Measurements from ENCODE around the gene ENOX1.

Gene ENOX1

GRCh38 chr13:43515531-43515930 is 271.2 kb downstream of the ENOX1 start:
- H3K27ac ChIP-seq = no peak overlapping the region
- no peak for TF ChIP-seq CTCF (IDR thresholded peaks at IDR 0.05)
- TF ChIP-seq ZFX (IDR thresholded peaks at IDR 0.05; ENCODE audit: borderline replicate concordance) = no peak

- H3K27ac ChIP-seq = no peak overlapping the region
- TF ChIP-seq ZFX (IDR thresholded peaks at IDR 0.05; ENCODE audit: borderline replicate concordance) = no peak
- no peak for TF ChIP-seq CTCF (IDR thresholded peaks at IDR 0.05)
These were observed 272.5 kb downstream of the ENOX1 start for GRCh38 chr13:43514311-43514710.

GRCh38 chr13:43512221-43512620 is 274.6 kb downstream of the ENOX1 start:
- TF ChIP-seq CTCF (IDR thresholded peaks at IDR 0.05) (no peak), ZFX (IDR thresholded peaks at IDR 0.05; ENCODE audit: borderline replicate concordance) (no peak)
- no peak overlapping the region for H3K27ac ChIP-seq

GRCh38 chr13:43510956-43511901 is 275.5 kb downstream of the ENOX1 start:
- no peak overlapping the region for H3K27ac ChIP-seq
- TF ChIP-seq ZFX (IDR thresholded peaks at IDR 0.05; ENCODE audit: borderline replicate concordance) = no peak
- no peak for TF ChIP-seq CTCF (IDR thresholded peaks at IDR 0.05)

- TF ChIP-seq ZFX (IDR thresholded peaks at IDR 0.05; ENCODE audit: borderline replicate concordance) (no peak), CTCF (IDR thresholded peaks at IDR 0.05) (no peak)
- no peak overlapping the region for H3K27ac ChIP-seq
These were observed 291.0 kb downstream of the ENOX1 start for GRCh38 chr13:43495732-43496131.

- TF ChIP-seq ZFX (IDR thresholded peaks at IDR 0.05; ENCODE audit: borderline replicate concordance) (no peak), CTCF (IDR thresholded peaks at IDR 0.05) (no peak)
- no peak overlapping the region for H3K27ac ChIP-seq
These were observed 292.6 kb downstream of the ENOX1 start for GRCh38 chr13:43494206-43494605.

GRCh38 chr13:43493496-43494000 is 293.2 kb downstream of the ENOX1 start:
- no peak overlapping the region for H3K27ac ChIP-seq
- no peak for TF ChIP-seq CTCF (IDR thresholded peaks at IDR 0.05)
- TF ChIP-seq ZFX (IDR thresholded peaks at IDR 0.05; ENCODE audit: borderline replicate concordance) = no peak
